ENCODE results near the gene ACYP1. TPM values are rescaled to one million over a fixed set of nuclear protein-coding genes. Genes with fewer than 3 reads are reported as not detected.

Gene ACYP1
- total and polyA plus RNA-seq, 2 of the 13 experiments (the other 11 are each of a cell fraction or from before 2014, with no cell fraction given): 9.7 to 22.4 TPM

DNA sequence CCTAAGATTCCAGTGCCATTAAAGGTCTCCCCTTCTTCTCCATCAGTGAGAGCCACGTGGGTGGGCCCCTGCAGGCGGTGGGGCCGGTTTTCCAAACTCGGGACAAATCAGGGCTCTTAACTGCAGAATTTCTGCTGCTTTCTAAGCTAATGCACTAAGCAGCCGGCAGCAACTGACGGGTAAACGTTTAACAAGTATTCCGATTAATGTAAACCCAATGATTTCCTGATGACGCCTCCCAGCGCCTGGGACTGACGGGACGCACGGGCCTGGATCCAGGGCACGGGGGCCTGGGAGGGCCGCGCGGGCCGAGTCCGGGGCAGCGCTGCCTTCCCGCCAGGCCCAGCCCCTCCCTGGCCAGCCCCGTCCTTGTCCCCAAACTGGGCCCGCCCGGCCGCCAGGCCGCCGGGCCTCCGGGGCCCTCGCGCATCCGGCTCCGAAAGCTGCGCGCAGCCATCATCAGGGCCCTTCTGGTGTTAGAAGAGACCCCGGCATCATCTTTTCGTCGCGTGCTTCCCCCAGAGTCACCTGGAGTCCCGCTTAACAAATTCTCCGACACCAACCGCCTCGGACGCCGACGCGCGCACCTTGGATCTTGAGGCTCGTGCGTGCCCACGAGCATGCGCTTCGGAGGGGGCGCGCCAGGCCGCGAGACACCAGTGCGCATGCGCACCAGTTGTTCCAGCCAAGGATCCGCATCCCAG is 12.8 kb downstream of the ACYP1 start, which contains the start of gene MLH3 (continued):
- TF ChIP-seq RNF2 (conservative IDR thresholded peaks at IDR 0.05; ENCODE audit: low read depth): peak; percentile 83; the same call in 1 of the 2 replicates
- TF ChIP-seq ZNF326 (CRISPR knock-in tag; IDR thresholded peaks at IDR 0.05; ENCODE audit: borderline replicate concordance): no peak
- TF ChIP-seq, protein P1, sequence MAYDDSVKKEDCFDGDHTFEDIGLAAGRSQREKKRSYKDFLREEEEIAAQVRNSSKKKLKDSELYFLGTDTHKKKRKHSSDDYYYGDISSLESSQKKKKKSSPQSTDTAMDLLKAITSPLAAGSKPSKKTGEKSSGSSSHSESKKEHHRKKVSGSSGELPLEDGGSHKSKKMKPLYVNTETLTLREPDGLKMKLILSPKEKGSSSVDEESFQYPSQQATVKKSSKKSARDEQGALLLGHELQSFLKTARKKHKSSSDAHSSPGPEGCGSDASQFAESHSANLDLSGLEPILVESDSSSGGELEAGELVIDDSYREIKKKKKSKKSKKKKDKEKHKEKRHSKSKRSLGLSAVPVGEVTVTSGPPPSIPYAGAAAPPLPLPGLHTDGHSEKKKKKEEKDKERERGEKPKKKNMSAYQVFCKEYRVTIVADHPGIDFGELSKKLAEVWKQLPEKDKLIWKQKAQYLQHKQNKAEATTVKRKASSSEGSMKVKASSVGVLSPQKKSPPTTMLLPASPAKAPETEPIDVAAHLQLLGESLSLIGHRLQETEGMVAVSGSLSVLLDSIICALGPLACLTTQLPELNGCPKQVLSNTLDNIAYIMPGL (CRISPR knock-in tag; IDR thresholded peaks at IDR 0.05; ENCODE audit: borderline replicate concordance in 1 of 2, low read depth in 1 of 2): peak; percentile 61 to 64; a peak in 3 of 4 replicates
- TF ChIP-seq, protein P2, sequence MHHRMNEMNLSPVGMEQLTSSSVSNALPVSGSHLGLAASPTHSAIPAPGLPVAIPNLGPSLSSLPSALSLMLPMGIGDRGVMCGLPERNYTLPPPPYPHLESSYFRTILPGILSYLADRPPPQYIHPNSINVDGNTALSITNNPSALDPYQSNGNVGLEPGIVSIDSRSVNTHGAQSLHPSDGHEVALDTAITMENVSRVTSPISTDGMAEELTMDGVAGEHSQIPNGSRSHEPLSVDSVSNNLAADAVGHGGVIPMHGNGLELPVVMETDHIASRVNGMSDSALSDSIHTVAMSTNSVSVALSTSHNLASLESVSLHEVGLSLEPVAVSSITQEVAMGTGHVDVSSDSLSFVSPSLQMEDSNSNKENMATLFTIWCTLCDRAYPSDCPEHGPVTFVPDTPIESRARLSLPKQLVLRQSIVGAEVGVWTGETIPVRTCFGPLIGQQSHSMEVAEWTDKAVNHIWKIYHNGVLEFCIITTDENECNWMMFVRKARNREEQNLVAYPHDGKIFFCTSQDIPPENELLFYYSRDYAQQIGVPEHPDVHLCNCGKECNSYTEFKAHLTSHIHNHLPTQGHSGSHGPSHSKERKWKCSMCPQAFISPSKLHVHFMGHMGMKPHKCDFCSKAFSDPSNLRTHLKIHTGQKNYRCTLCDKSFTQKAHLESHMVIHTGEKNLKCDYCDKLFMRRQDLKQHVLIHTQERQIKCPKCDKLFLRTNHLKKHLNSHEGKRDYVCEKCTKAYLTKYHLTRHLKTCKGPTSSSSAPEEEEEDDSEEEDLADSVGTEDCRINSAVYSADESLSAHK (CRISPR knock-in tag; IDR thresholded peaks at IDR 0.05; ENCODE audit: borderline replicate concordance): no peak
- 0 out of 2 replicates have a peak, but pooled peaks have one; percentile 62 for TF ChIP-seq GZF1 (CRISPR knock-in tag; IDR thresholded peaks at IDR 0.05)
- TF ChIP-seq U2AF1 (optimal IDR thresholded peaks at IDR 0.05; ENCODE audit: low read depth, low read length): no peak
- TF ChIP-seq ZFP36 (IDR thresholded peaks at IDR 0.05; ENCODE audit: borderline replicate concordance, low read depth, low read length, partially characterized antibody): no peak
- TF ChIP-seq, protein P3, sequence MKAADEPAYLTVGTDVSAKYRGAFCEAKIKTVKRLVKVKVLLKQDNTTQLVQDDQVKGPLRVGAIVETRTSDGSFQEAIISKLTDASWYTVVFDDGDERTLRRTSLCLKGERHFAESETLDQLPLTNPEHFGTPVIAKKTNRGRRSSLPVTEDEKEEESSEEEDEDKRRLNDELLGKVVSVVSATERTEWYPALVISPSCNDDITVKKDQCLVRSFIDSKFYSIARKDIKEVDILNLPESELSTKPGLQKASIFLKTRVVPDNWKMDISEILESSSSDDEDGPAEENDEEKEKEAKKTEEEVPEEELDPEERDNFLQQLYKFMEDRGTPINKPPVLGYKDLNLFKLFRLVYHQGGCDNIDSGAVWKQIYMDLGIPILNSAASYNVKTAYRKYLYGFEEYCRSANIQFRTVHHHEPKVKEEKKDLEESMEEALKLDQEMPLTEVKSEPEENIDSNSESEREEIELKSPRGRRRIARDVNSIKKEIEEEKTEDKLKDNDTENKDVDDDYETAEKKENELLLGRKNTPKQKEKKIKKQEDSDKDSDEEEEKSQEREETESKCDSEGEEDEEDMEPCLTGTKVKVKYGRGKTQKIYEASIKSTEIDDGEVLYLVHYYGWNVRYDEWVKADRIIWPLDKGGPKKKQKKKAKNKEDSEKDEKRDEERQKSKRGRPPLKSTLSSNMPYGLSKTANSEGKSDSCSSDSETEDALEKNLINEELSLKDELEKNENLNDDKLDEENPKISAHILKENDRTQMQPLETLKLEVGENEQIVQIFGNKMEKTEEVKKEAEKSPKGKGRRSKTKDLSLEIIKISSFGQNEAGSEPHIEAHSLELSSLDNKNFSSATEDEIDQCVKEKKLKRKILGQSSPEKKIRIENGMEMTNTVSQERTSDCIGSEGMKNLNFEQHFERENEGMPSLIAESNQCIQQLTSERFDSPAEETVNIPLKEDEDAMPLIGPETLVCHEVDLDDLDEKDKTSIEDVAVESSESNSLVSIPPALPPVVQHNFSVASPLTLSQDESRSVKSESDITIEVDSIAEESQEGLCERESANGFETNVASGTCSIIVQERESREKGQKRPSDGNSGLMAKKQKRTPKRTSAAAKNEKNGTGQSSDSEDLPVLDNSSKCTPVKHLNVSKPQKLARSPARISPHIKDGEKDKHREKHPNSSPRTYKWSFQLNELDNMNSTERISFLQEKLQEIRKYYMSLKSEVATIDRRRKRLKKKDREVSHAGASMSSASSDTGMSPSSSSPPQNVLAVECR (CRISPR knock-in tag; IDR thresholded peaks at IDR 0.05; ENCODE audit: borderline replicate concordance): peak; percentile 65; the same call in 1 of the 2 replicates
- no peak for TF ChIP-seq ZNF484 (CRISPR knock-in tag; IDR thresholded peaks at IDR 0.05; ENCODE audit: borderline replicate concordance, low read depth)
- peak; percentile 20; the same call in 1 of the 2 replicates for TF ChIP-seq ZSCAN21 (CRISPR knock-in tag; IDR thresholded peaks at IDR 0.05; ENCODE audit: borderline replicate concordance)
- TF ChIP-seq, protein P4, sequence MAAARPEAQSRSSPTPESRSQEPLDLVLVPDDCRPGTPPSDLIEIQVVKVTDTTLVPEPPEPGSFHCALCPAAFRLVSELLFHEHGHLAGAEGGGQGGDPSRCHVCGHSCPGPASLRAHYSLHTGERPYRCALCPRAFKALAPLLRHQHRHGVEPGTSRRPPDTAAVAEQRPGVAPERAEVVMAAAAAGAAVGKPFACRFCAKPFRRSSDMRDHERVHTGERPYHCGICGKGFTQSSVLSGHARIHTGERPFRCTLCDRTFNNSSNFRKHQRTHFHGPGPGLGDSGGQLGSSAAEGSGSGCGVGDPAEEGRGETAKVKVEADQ (CRISPR knock-in tag; IDR thresholded peaks at IDR 0.05; ENCODE audit: borderline replicate concordance): peak; percentile 21; the same call in 1 of the 2 replicates
- TF ChIP-seq, protein P5, sequence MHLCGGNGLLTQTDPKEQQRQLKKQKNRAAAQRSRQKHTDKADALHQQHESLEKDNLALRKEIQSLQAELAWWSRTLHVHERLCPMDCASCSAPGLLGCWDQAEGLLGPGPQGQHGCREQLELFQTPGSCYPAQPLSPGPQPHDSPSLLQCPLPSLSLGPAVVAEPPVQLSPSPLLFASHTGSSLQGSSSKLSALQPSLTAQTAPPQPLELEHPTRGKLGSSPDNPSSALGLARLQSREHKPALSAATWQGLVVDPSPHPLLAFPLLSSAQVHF (CRISPR knock-in tag; IDR thresholded peaks at IDR 0.05): peak; percentile 47; the same call in 1 of the 2 replicates
- no peak for TF ChIP-seq MAFF (IDR thresholded peaks at IDR 0.05; ENCODE audit: low read depth, low read length)
- TF ChIP-seq KDM4B (CRISPR knock-in tag; IDR thresholded peaks at IDR 0.05): 0 out of 2 replicates have a peak, but pooled peaks have one; percentile 45
- no peak for TF ChIP-seq SRF (IDR thresholded peaks at IDR 0.05; ENCODE audit: low read depth, low read length)
- TF ChIP-seq ZC3H4 (CRISPR knock-in tag; IDR thresholded peaks at IDR 0.05; ENCODE audit: borderline replicate concordance): no peak
- TF ChIP-seq ZMAT3 (CRISPR knock-in tag; conservative IDR thresholded peaks at IDR 0.05): peak; percentile 92; the same call in 1 of the 2 replicates
- no peak for TF ChIP-seq ZNF251 (CRISPR knock-in tag; IDR thresholded peaks at IDR 0.05)

All from HepG2 (cell line).